Ovary (tissue), 9 donors: ENCODE data around the gene EEF1A2. TPM values are rescaled to one million over a fixed set of nuclear protein-coding genes. Genes with fewer than 3 reads are reported as not detected.

Source experiments
- DNase-seq, 5 donors: peaks; one replicate each; pipeline ENCODE4 v3.0.0-alpha.2; 2019 to 2020
- H3K27ac ChIP-seq, 2 donors: fragments of 200-600 bp; one replicate each; pipeline versions ENCODE4 v1.5.1 to v1.8.0; 2019 to 2022
- H3K27me3 ChIP-seq: fragments of 200-600 bp; one replicate; pipeline ENCODE4 v1.8.0; 2022
- H3K36me3 ChIP-seq: fragments of 200-600 bp; sonication (generic); one replicate; pipeline ENCODE4 v1.5.1; 2019
- H3K4me1 ChIP-seq: one replicate; pipeline ENCODE4 v1.8.1; 2013; ENCODE audit warnings: mild to moderate bottlenecking, moderate library complexity; ENCODE audit not compliant: insufficient read depth
- H3K4me3 ChIP-seq: fragments of 200-600 bp; sonication (generic); one replicate; pipeline ENCODE4 v1.5.1; 2017
- H3K9me3 ChIP-seq, 2 donors: fragments of 200-600 bp in 1 of 2; sonication (generic) in 1 of 2; one replicate each; pipeline versions ENCODE4 v1.5.1 to v1.8.1; 2013 to 2019; ENCODE audit warnings: mild to moderate bottlenecking in 1 of 2, moderate library complexity in 1 of 2
- CTCF ChIP-seq, 3 donors: fragments of 450-650 bp in 2 of 3; fragments of 200-600 bp in 1 of 3; IDR thresholded peaks; one replicate each; pipeline versions ENCODE4 v1.5.1 to v1.8.0; 2016 to 2022; ENCODE audit warnings: antibody characterized with exemption in 3 of 3, mild to moderate bottlenecking in 1 of 3
- EP300 ChIP-seq: sonication (generic); formaldehyde crosslinking; IDR thresholded peaks from one replicate; pipeline ENCODE4 v1.6.1; 2017; ENCODE audit warnings: antibody characterized with exemption
- POLR2A ChIP-seq: fragments of 450-650 bp; IDR thresholded peaks from one replicate; pipeline ENCODE4 v1.6.1; 2017; ENCODE audit warnings: antibody characterized with exemption, mild to moderate bottlenecking, moderate library complexity
- WGBS, 3 donors: extraction: QIAGEN DNeasy Blood & Tissue Kit in 1 of 3; methylation state at CpG; one replicate each; pipeline versions ENCODE4 v1.1.5 to v1.1.7; 2013 to 2017; 5-methylcytosine and 5-hydroxymethylcytosine counted together
- intact Hi-C, 4 donors: fragments of 100-400 bp; cut with DNase I; formaldehyde crosslinking; loops; one replicate each; pipeline versions ENCODE4 v1.11.0 to v1.15.1; 2022 to 2023
- polyA plus RNA-seq, 2 donors: library from polyadenylated mRNA; stranded (reverse); fragments of 200-250 nt in 1 of 2; fragments of 350-450 nt in 1 of 2; fragmentation: Illumina TruSeq in 1 of 2; extraction: RNeasy Lipid Tissue Mini Kit (QIAGEN cat#74804) in 1 of 2; gene quantifications; one replicate each; pipeline ENCODE4 v1.2.3, GENCODE V29; 2013 to 2014
- total RNA-seq, 7 donors: library from RNA; depleted of rRNA in 2 of 7; stranded (reverse); fragments of >200 nt in 2 of 7; fragmentation: NEBNext Ultra II Directional in 3 of 7; extraction: Animal tissue kit (Norgen Biotek cat#: 25700) in 3 of 7; gene quantifications; one replicate each; pipeline versions ENCODE4 v1.1.0 to v1.2.4, GENCODE V29; 2016 to 2023
- donor health status: DM: no; HTN: no; CAD: no; lungs with moderate emphysema.
- donor health status: DM: no; HTN: no; CAD: no.
- donor health status: Bipolar disorder and iron deficiency.
- donor health status: DM: yes; HTN: yes; CAD: no.
- donor health status: DM: no; HTN: no; CAD: no.
- donor health status: DM: yes; HTN: yes; CAD: no.

EEF1A2 gene
- total and polyA plus RNA-seq, 9 donors, result 0.25 to 1.3 (median 0.69) TPM

GRCh38 chr20:63529180-63529860 lies 30.4 kb upstream of the EEF1A2 start:
- intact Hi-C loops, result no loop called here
- DNase-seq, result peak in 1 of 5 donors; percentile 21
- WGBS, 3 donors, result 55 to 71% (median 65%) methylated on average over 27 of the region's 27 CpGs

GRCh38 chr20:63527184-63527583 lies 28.3 kb upstream of the EEF1A2 start:
- no peaks in the 10 kb centered on the region for H3K36me3 ChIP-seq
- no peak overlapping the region for H3K4me3 ChIP-seq
- H3K27me3 ChIP-seq, result no peaks in the 10 kb centered on the region
- DNase-seq, result peak in 1 of 5 donors; percentile 7
- H3K27ac ChIP-seq, result no peak overlapping the region
- no peaks in the 10 kb centered on the region for H3K4me1 ChIP-seq
- intact Hi-C loops, result no loop called here
- TF ChIP-seq CTCF (IDR thresholded peaks at IDR 0.05) (no peak), EP300 (no peak), POLR2A (no peak)
- no peaks in the 10 kb centered on the region for H3K9me3 ChIP-seq
- WGBS, 3 donors, result 65 to 75% (median 68%) methylated on average over 9 of the region's 9 CpGs

More at GRCh38 chr20:63529180-63529860, 30.4 kb upstream of the EEF1A2 start:
- Histone ChIP-seq H3K27ac (no peak overlapping the region), H3K27me3 (no peaks in the 10 kb centered on the region), H3K4me3 (no peak overlapping the region), H3K9me3 (no peaks in the 10 kb centered on the region), H3K4me1 (no peaks in the 10 kb centered on the region), H3K36me3 (no peaks in the 10 kb centered on the region)
- TF ChIP-seq POLR2A, result no peak
- no peak for TF ChIP-seq CTCF (IDR thresholded peaks at IDR 0.05)
- TF ChIP-seq EP300, result no peak

GRCh38 chr20:63525971-63526370 lies 27.1 kb upstream of the EEF1A2 start:
- H3K36me3 ChIP-seq, result no peaks in the 10 kb centered on the region
- intact Hi-C loops, result no loop called here
- peaks cover 8% of the 10 kb centered on the region for H3K4me1 ChIP-seq
- H3K27ac ChIP-seq, result no peak overlapping the region
- H3K9me3 ChIP-seq, result no peaks in the 10 kb centered on the region
- WGBS, 3 donors, result 12 to 25% (median 15%) methylated on average over 2 of the region's 2 CpGs
- peak in 1 of 5 donors; percentile 23 for DNase-seq
- no peaks in the 10 kb centered on the region for H3K27me3 ChIP-seq
- TF ChIP-seq POLR2A, result no peak
- TF ChIP-seq CTCF (IDR thresholded peaks at IDR 0.05), result no peak
- TF ChIP-seq EP300, result no peak
- no peak overlapping the region for H3K4me3 ChIP-seq

GRCh38 chr20:63525185-63525584 lies 26.3 kb upstream of the EEF1A2 start:
- DNase-seq, result no peak
- TF ChIP-seq CTCF (IDR thresholded peaks at IDR 0.05) (no peak), EP300 (no peak), POLR2A (no peak)
- Histone ChIP-seq H3K36me3 (no peaks in the 10 kb centered on the region), H3K4me1 (peaks cover 8% of the 10 kb centered on the region), H3K9me3 (no peaks in the 10 kb centered on the region), H3K27me3 (no peaks in the 10 kb centered on the region), H3K4me3 (no peak overlapping the region), H3K27ac (no peak overlapping the region)
- intact Hi-C loops, result no loop called here
- 35 to 53% (median 41%) methylated on average over 3 of the region's 3 CpGs for WGBS, 3 donors
